Transverse colon (tissue), 4 donors: ENCODE measurements around the gene ABCB4. TPM values are rescaled to one million over a fixed set of nuclear protein-coding genes. Genes with fewer than 3 reads are reported as not detected.

Experiments
- DNase-seq: peaks from one replicate; pipeline ENCODE4 v3.0.0-alpha.2; 2019
- H3K27ac ChIP-seq, 4 donors: fragments of 200-600 bp; sonication (generic); 2 replicates each; pipeline ENCODE4 v1.5.1; 2016 to 2018; ENCODE audit warnings: inconsistent platforms in 4 of 4
- H3K27me3 ChIP-seq: fragments of 200-600 bp; sonication (generic); 2 replicates; pipeline ENCODE4 v1.5.1; 2017; ENCODE audit warnings: inconsistent platforms
- H3K36me3 ChIP-seq, 4 donors: fragments of 200-600 bp; sonication (generic); 2 replicates each; pipeline ENCODE4 v1.5.1; 2017 to 2019; ENCODE audit warnings: inconsistent platforms in 4 of 4
- H3K4me1 ChIP-seq, 4 donors: fragments of 200-600 bp; sonication (generic); 2 replicates each; pipeline ENCODE4 v1.5.1; 2017 to 2020; ENCODE audit warnings: inconsistent platforms in 4 of 4
- H3K4me3 ChIP-seq, 4 donors: fragments of 200-600 bp; sonication (generic); 1 replicate in 1 of 4; 2 replicates in 3 of 4; pipeline versions ENCODE4 v1.5.1 to v1.6.1; 2017 to 2019; ENCODE audit warnings: inconsistent platforms in 4 of 4
- H3K9me3 ChIP-seq, 2 donors: fragments of 200-600 bp; sonication (generic); 2 replicates each; pipeline ENCODE4 v1.5.1; 2017 to 2019; ENCODE audit warnings: inconsistent platforms in 2 of 2
- EP300 ChIP-seq: sonication (generic); formaldehyde crosslinking; IDR thresholded peaks from one replicate; pipeline ENCODE4 v1.6.1; 2017; ENCODE audit warnings: antibody characterized with exemption, low read depth
- POLR2A ChIP-seq: fragments of 450-650 bp; IDR thresholded peaks from one replicate; pipeline ENCODE4 v1.6.1; 2016; ENCODE audit warnings: antibody characterized with exemption, mild to moderate bottlenecking, moderate library complexity
- POLR2AphosphoS5 ChIP-seq, 3 donors: sonication (generic); formaldehyde crosslinking; IDR thresholded peaks; one replicate each; pipeline ENCODE4 v1.6.1; 2016; ENCODE audit warnings: antibody characterized with exemption in 3 of 3
- WGBS, 2 donors: methylation state at CpG; one replicate each; pipeline ENCODE4 v1.1.5; 2018; ENCODE audit warnings: low coverage in 1 of 2; 5-methylcytosine and 5-hydroxymethylcytosine counted together
- in situ Hi-C, 4 donors: fragments of 200-750 bp; cut with MboI; loops; one replicate each; pipeline versions ENCODE4 v1.15.0 to v1.15.1; 2017; ENCODE audit warnings: low sequenced_read_pairs in 3 of 4, low pct_ligation_motif_present in 1 of 4, low pct_unique_long_range_greater_than_20kb in 1 of 4
- intact Hi-C: fragments of 100-400 bp; cut with DNase I; formaldehyde crosslinking; loops from one replicate; pipeline ENCODE4 v1.15.1; 2023; ENCODE audit warnings: low total_unique reads
- total RNA-seq, 4 donors: library from RNA; depleted of rRNA; stranded (reverse); fragments of >200 nt; gene quantifications; one replicate each; pipeline ENCODE4 v1.1.0, GENCODE V29; 2016
- TF ChIP-seq, protein P1 (sequence below), 5 experiments: fragments of 200-600 bp in 3 of 5; fragments of 450-650 bp in 2 of 5; sonication (generic) in 3 of 5; IDR thresholded peaks; 1 replicate in 2 of 5; 2 replicates in 3 of 5; pipeline ENCODE4 v1.5.1; 2016 to 2017; ENCODE audit warnings: antibody characterized with exemption in 5 of 5, inconsistent platforms in 3 of 5, mild to moderate bottlenecking in 2 of 5, moderate library complexity in 1 of 5

Gene ABCB4
- total RNA-seq, 4 donors from 2014 or later: 1.1 to 16.1 (median 2.5) TPM; not detected in 1

DNA sequence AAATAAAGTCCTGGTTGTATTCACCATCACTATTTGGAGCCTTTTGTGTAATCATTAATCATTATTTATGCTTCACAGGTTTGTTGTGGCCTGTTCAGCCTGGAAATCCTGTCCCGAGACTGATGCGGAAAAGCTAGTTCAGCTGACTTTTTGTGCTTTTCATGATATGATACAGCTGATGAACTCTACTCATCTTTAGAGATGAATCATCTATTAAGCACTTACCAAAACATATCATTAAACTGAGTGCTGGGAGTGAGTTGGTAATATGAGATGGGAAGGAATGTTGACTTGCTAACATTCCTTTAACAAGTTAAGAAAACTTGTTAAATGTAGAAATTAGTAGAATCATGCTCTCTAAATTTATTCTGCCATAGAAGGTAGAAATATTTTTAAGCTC lies 77.0 kb downstream of the ABCB4 start:
- no peak overlapping the region for H3K27ac ChIP-seq
- TF ChIP-seq POLR2A (no peak), POLR2AphosphoS5 (IDR thresholded peaks at IDR 0.05) (no peak), EP300 (no peak)
- TF ChIP-seq, protein P1, sequence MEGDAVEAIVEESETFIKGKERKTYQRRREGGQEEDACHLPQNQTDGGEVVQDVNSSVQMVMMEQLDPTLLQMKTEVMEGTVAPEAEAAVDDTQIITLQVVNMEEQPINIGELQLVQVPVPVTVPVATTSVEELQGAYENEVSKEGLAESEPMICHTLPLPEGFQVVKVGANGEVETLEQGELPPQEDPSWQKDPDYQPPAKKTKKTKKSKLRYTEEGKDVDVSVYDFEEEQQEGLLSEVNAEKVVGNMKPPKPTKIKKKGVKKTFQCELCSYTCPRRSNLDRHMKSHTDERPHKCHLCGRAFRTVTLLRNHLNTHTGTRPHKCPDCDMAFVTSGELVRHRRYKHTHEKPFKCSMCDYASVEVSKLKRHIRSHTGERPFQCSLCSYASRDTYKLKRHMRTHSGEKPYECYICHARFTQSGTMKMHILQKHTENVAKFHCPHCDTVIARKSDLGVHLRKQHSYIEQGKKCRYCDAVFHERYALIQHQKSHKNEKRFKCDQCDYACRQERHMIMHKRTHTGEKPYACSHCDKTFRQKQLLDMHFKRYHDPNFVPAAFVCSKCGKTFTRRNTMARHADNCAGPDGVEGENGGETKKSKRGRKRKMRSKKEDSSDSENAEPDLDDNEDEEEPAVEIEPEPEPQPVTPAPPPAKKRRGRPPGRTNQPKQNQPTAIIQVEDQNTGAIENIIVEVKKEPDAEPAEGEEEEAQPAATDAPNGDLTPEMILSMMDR (IDR thresholded peaks at IDR 0.05): no peak
- in situ Hi-C loops (no loop called here), intact Hi-C loops (no loop called here)
- H3K36me3 ChIP-seq: peaks cover 0 to 18% (median 8%) of the 10 kb centered on the region in 4 donors
- WGBS, 2 donors: 75 to 89% methylated on average over 2 of the region's 2 CpGs
- H3K4me3 ChIP-seq: no peak overlapping the region
- no peaks in the 10 kb centered on the region for H3K9me3 ChIP-seq
- no peak for DNase-seq
- H3K27me3 ChIP-seq: no peaks in the 10 kb centered on the region
- no peaks in the 10 kb centered on the region for H3K4me1 ChIP-seq

DNA sequence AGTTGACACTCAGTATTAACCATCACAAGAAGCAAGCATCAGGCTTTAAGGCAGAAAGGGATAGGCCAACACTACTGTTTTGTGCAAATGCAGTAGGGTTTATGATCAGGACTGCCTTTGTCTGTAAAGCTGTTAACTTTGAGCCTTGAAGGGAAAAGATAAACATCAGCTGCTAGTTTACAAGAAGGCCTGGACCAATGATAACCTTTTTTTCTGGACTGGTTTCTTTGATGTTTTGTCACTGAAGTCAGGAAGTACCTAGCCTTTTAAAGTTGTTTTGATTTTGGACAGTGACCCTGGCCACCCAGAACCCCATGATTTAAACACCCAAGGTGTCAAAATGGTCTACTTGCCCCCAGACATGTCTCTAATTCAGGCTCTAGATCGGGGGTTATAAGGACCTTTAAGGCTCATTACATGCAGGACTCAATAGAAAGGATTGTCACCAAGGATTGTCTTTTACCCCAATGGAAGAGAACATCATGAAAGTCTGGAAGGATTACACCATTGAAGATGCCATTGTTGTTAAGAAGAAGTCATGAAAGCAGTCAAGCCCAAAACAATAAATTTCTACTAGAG lies 79.9 kb downstream of the ABCB4 start:
- Histone ChIP-seq H3K27me3 (no peaks in the 10 kb centered on the region), H3K36me3 (peaks cover 0 to 31% (median 11%) of the 10 kb centered on the region in 4 donors), H3K9me3 (no peaks in the 10 kb centered on the region), H3K27ac (no peak overlapping the region), H3K4me1 (no peaks in the 10 kb centered on the region), H3K4me3 (no peak overlapping the region)
- TF ChIP-seq EP300: no peak
- TF ChIP-seq POLR2AphosphoS5 (IDR thresholded peaks at IDR 0.05): no peak
- no peak for TF ChIP-seq POLR2A
- TF ChIP-seq, protein P1 (IDR thresholded peaks at IDR 0.05): no peak
- 93 to 100% methylated on average over 1 of the region's 1 CpG for WGBS, 2 donors
- in situ Hi-C loops: no loop called here
- no peak for DNase-seq
- intact Hi-C loops: no loop called here

DNA sequence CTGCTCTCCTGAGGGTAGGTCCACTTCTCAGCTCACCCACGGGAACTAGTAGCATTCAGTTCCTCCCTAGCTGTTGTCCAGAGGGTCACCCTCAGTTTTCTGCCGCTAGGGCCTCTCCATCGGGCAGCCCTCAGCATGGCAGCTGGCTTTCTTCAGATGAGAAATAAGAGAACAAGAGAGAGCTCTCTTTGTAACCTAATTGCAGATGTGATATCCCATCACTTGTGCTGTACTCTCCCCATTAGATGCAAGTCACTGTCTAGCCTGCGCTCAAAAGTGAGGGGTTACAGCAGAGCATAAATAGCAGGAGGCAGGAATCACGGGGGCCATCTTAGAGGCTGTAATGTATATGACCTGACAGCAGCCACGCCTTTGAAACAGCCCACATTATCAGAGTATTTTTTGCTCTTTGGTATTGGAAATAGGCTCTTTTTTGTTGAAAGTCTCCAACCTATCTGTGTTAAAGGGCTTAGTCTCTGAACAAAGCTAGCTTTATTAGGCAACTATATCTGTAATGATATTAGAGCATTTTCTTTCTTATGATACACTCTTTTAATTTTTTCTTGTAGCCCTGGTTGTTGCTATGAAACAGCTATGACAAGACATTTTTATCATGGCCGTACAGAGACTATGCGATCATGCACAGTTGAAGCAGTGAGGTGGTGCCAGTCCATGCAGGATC lies 84.3 kb downstream of the ABCB4 start:
- Histone ChIP-seq H3K9me3 (no peaks in the 10 kb centered on the region), H3K4me3 (no peak overlapping the region), H3K4me1 (no peaks in the 10 kb centered on the region), H3K36me3 (peaks cover 0 to 41% (median 14%) of the 10 kb centered on the region in 4 donors), H3K27me3 (no peaks in the 10 kb centered on the region), H3K27ac (no peak overlapping the region)
- in situ Hi-C loops: no loop called here
- intact Hi-C loops: no loop called here
- no peak for TF ChIP-seq POLR2AphosphoS5 (IDR thresholded peaks at IDR 0.05)
- TF ChIP-seq, protein P1 (IDR thresholded peaks at IDR 0.05): no peak
- TF ChIP-seq EP300: no peak
- TF ChIP-seq POLR2A: no peak
- DNase-seq: no peak
- 92 to 94% methylated on average over 6 to 8 of the region's 8 CpGs for WGBS, 2 donors

DNA sequence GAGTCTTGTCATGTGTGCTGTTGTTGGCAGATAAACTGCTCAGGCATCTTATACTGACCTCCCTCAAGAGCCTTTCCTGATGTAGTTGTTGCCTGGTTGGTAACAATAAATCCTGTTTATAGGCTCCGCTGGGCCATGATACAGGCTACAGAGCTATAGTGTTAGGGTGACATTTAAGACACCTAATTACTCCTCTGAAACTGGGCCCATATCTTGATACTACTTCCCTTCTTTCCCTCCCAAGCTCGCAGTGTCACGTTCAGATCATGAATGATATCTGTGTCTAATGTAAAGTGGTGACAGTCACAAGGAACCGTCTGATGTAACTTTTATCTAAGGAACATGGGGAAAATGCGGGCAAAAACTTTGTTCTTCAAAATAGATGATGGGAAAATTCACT lies 94.6 kb downstream of the ABCB4 start:
- Histone ChIP-seq H3K27me3 (no peaks in the 10 kb centered on the region), H3K4me1 (no peaks in the 10 kb centered on the region), H3K4me3 (no peak overlapping the region), H3K36me3 (peaks cover 0 to 19% (median 6%) of the 10 kb centered on the region in 4 donors), H3K27ac (no peak overlapping the region), H3K9me3 (no peaks in the 10 kb centered on the region)
- in situ Hi-C loops: no loop called here
- intact Hi-C loops: no loop called here
- no peak for DNase-seq
- 87 to 94% methylated on average over 4 to 5 of the region's 5 CpGs for WGBS, 2 donors
- TF ChIP-seq, protein P1 (IDR thresholded peaks at IDR 0.05): no peak
- no peak for TF ChIP-seq POLR2AphosphoS5 (IDR thresholded peaks at IDR 0.05)
- no peak for TF ChIP-seq POLR2A
- no peak for TF ChIP-seq EP300
